NOMO-1 (cell line): ENCODE data around the gene ST13.
"Not testable (repeated sequence)": the region's sequence is repeated elsewhere in the genome, so short reads cannot be mapped to it uniquely, and the experiment has no call there.

Experiments
- DNase-seq, 2 experiments: peaks; one replicate each; lab custom pipeline; 2025; ENCODE audit not compliant: unreplicated experiment in 2 of 2; lab: John Stamatoyannopoulos, UW

ST13 gene

GRCh38 chr22:40845816-40846215 lies 10.6 kb downstream of the ST13 start:
- not testable (repeated sequence) for DNase-seq

GRCh38 chr22:40844951-40845350 lies 11.5 kb downstream of the ST13 start:
- DNase-seq = no peak

GRCh38 chr22:40838486-40838885 lies 18.0 kb downstream of the ST13 start:
- DNase-seq = no peak

GRCh38 chr22:40834619-40835018 lies 21.8 kb downstream of the ST13 start:
- no peak for DNase-seq

GRCh38 chr22:40829131-40829530 lies 27.3 kb downstream of the ST13 start:
- DNase-seq = no peak

- DNase-seq = no peak
Measured at GRCh38 chr22:40826984-40827741, 29.3 kb downstream of the ST13 start.

- DNase-seq = not testable (repeated sequence)
Measured at GRCh38 chr22:40826292-40826691, 30.1 kb downstream of the ST13 start.

GRCh38 chr22:40823426-40823825 lies 33.0 kb downstream of the ST13 start:
- no peak for DNase-seq

- peak; percentile 27 to 44 for DNase-seq
Measured at GRCh38 chr22:40819599-40820140, 36.8 kb downstream of the ST13 start.

- peak; percentile 78 to 88 for DNase-seq
Measured at GRCh38 chr22:40818747-40819598, 37.5 kb downstream of the ST13 start, which contains the start of gene SLC25A17. SLC25A17 (minus strand) TSS chr22:40819346; CDS start chr22:40819248, 98 bp downstream.

- DNase-seq = no peak
Measured at GRCh38 chr22:40818192-40818746, 38.2 kb downstream of the ST13 start.

GRCh38 chr22:40817737-40818136 lies 38.7 kb downstream of the ST13 start:
- DNase-seq = peak in 1 of 2 experiments; percentile 11

GRCh38 chr22:40813912-40814315 lies 42.5 kb downstream of the ST13 start:
- no peak for DNase-seq

GRCh38 chr22:40808018-40808841 lies 48.2 kb downstream of the ST13 start:
- no peak for DNase-seq

GRCh38 chr22:40806711-40807110 lies 49.7 kb downstream of the ST13 start:
- DNase-seq = no peak

GRCh38 chr22:40805699-40806203 lies 50.7 kb downstream of the ST13 start:
- DNase-seq = no peak

GRCh38 chr22:40805239-40805638 lies 51.2 kb downstream of the ST13 start:
- no peak for DNase-seq

GRCh38 chr22:40803321-40803720 lies 53.1 kb downstream of the ST13 start:
- DNase-seq = no peak

- DNase-seq = no peak
Measured at GRCh38 chr22:40799008-40799407, 57.4 kb downstream of the ST13 start.

GRCh38 chr22:40797427-40797826 lies 59.0 kb downstream of the ST13 start:
- no peak for DNase-seq
